Measurements from ENCODE around the gene ROBO2. TPM values are rescaled to one million over a fixed set of nuclear protein-coding genes. Genes with fewer than 3 reads are reported as not detected.

The ROBO2 gene
- total RNA-seq, 1 experiment from 2014 or later: not detected

- DNase-seq (ENCODE audit: low read depth, low spot score) (no peak), ATAC-seq (no peak)
- Histone ChIP-seq H3K27me3 (ENCODE audit: insufficient read depth, low read length) (no peaks in the 10 kb centered on the region), H3K4me3 (replicated peaks in 1 of 2; ENCODE audit: low read depth in 1 of 2, low read length in 2 of 2) (no peak overlapping the region), H4K20me1 (ENCODE audit: insufficient read depth) (no peaks in the 10 kb centered on the region), H3K9me2 (ENCODE audit: insufficient read depth) (no peaks in the 10 kb centered on the region), H3K79me2 (ENCODE audit: insufficient read depth, low read length) (no peaks in the 10 kb centered on the region), H3K4me2 (ENCODE audit: low read length) (no peak overlapping the region), H3K36me3 (ENCODE audit: control insufficient read depth in 1 of 2, insufficient read depth in 2 of 2, low read length in 2 of 2) (no peaks in the 10 kb centered on the region; a peak in 1 of 4 replicates), H3K9me3 (ENCODE audit: control insufficient read depth in 1 of 2, insufficient read depth in 1 of 2, low read depth in 1 of 2, low read length in 2 of 2) (peaks cover 18 to 29% of the 10 kb centered on the region in 2 experiments; a peak in 2 of 4 replicates), H2AFZ (ENCODE audit: low read depth, low read length, poor library complexity, severe bottlenecking) (no peak overlapping the region), H3K27ac (ENCODE audit: low read depth, low read length) (no peak overlapping the region), H3K9ac (ENCODE audit: low read length) (no peak overlapping the region), H3K4me1 (ENCODE audit: control insufficient read depth in 1 of 2, insufficient read depth in 2 of 2, low read length in 2 of 2) (no peaks in the 10 kb centered on the region)
- BruUV-seq (replicated peaks): no TSS peak
- POLR2A ChIA-PET: no interaction called here
- RAD21 ChIA-PET (ENCODE audit: low non-redundant PET in 1 of 2, low total read pairs in 2 of 2, uncharacterized antibody in 2 of 2, unreplicated experiment in 2 of 2): no interaction called here
- CTCF ChIA-PET: no interaction called here
- TF ChIP-seq POLR2A (IDR thresholded peaks at IDR 0.05; ENCODE audit: borderline replicate concordance, extremely low read depth, insufficient read depth, insufficient read length) (no peak), ZNF274 (IDR thresholded peaks at IDR 0.05; ENCODE audit: low read depth, low read length) (no peak), CBX3 (IDR thresholded peaks at IDR 0.05; ENCODE audit: low read depth) (no peak), RAD21 (IDR thresholded peaks at IDR 0.05; ENCODE audit: low read depth) (no peak), EZH2phosphoT487 (IDR thresholded peaks at IDR 0.05; ENCODE audit: borderline replicate concordance) (no peak), SIN3A (IDR thresholded peaks at IDR 0.05; ENCODE audit: low read depth) (no peak), CTCF (IDR thresholded peaks at IDR 0.05 in 2 of 3, conservative IDR thresholded peaks at IDR 0.05 in 1 of 3; ENCODE audit: borderline replicate concordance in 1 of 3, insufficient read depth in 1 of 3, low read depth in 2 of 3, low read length in 2 of 3) (no peak), MAX (IDR thresholded peaks at IDR 0.05) (no peak), SRF (IDR thresholded peaks at IDR 0.05; ENCODE audit: low read depth) (no peak), FOSL1 (IDR thresholded peaks at IDR 0.05; ENCODE audit: low read depth) (no peak), JUND (IDR thresholded peaks at IDR 0.05) (no peak), EZH2 (IDR thresholded peaks at IDR 0.05) (no peak), YY1 (IDR thresholded peaks at IDR 0.05; ENCODE audit: extremely low read depth, insufficient replicate concordance, low read depth, low read length) (no peak)
- intact Hi-C loops (cut with micrococcal nuclease): no loop called here
Observed at GRCh38 chr3:77687545-77687944, 647.6 kb downstream of the ROBO2 start.

All from HCT116 (cell line).